HepG2 (cell line): ENCODE data around the gene DHRS1. TPM values are rescaled to one million over a fixed set of nuclear protein-coding genes. Genes with fewer than 3 reads are reported as not detected.

ENCODE experiments used
- HDAC1 ChIP-seq: sonication (generic); formaldehyde crosslinking; IDR thresholded peaks from 2 replicates; pipeline ENCODE4 v1.5.1; 2020; ENCODE audit warnings: mild to moderate bottlenecking, missing genetic modification reagents
- KIAA2018 ChIP-seq: sonication (generic); formaldehyde crosslinking; IDR thresholded peaks from 2 replicates; pipeline ENCODE4 v1.5.0; 2020; ENCODE audit warnings: mild to moderate bottlenecking, missing genetic modification reagents, borderline replicate concordance
- MLXIP ChIP-seq: sonication (generic); formaldehyde crosslinking; IDR thresholded peaks from 2 replicates; pipeline ENCODE4 v1.9.0; 2021; ENCODE audit warnings: missing genetic modification reagents, borderline replicate concordance
- MXD4 ChIP-seq: IDR thresholded peaks from 2 replicates; pipeline ENCODE4 v1.6.1; 2016; ENCODE audit warnings: mild to moderate bottlenecking, missing biosample characterization, missing genetic modification reagents
- NFKBIZ ChIP-seq: IDR thresholded peaks from 2 replicates; pipeline ENCODE4 v1.6.1; 2018; ENCODE audit warnings: missing genetic modification reagents, missing compliant biosample characterization
- NRL ChIP-seq: sonication (generic); formaldehyde crosslinking; IDR thresholded peaks from 2 replicates; pipeline ENCODE4 v1.5.0; 2020; ENCODE audit warnings: missing genetic modification reagents, mild to moderate bottlenecking, moderate library complexity, borderline replicate concordance
- POLR2AphosphoS5 ChIP-seq: IDR thresholded peaks from 2 replicates; pipeline ENCODE4 v1.6.1; 2012; ENCODE audit warnings: low read depth, low read length
- RBAK ChIP-seq: sonication (generic); formaldehyde crosslinking; IDR thresholded peaks from 2 replicates; pipeline ENCODE4 v1.5.1; 2020; ENCODE audit warnings: mild to moderate bottlenecking, missing genetic modification reagents
- SIX4 ChIP-seq: sonication (generic); formaldehyde crosslinking; IDR thresholded peaks from 2 replicates; pipeline ENCODE4 v1.4.0; 2020; ENCODE audit warnings: missing genetic modification reagents
- THAP11 ChIP-seq: IDR thresholded peaks from 2 replicates; pipeline ENCODE4 v1.6.1; 2016; ENCODE audit warnings: missing biosample characterization, missing genetic modification reagents
- ZBTB7B ChIP-seq: sonication (generic); formaldehyde crosslinking; IDR thresholded peaks from 2 replicates; pipeline ENCODE4 v1.4.0; 2020; ENCODE audit warnings: missing genetic modification reagents
- ZFP1 ChIP-seq: IDR thresholded peaks from 2 replicates; pipeline ENCODE4 v1.6.1; 2016
- polyA plus RNA-seq, 8 experiments: library from polyadenylated mRNA; depleted of rRNA in 3 of 8; stranded (reverse) in 7 of 8; unstranded in 1 of 8; fragments of >200 nt; fragmentation: Illumina TruSeq in 4 of 8; extraction: Trizol in 4 of 8; gene quantifications; 2 replicates each; pipeline versions ENCODE4 v1.2.1 to v1.2.3, GENCODE V29; 2011 to 2016; ENCODE audit warnings: low read depth in 4 of 8, missing spikeins in 1 of 8, mixed read lengths in 1 of 8; ENCODE audit not compliant: insufficient read depth in 1 of 8
- total RNA-seq, 5 experiments: library from RNA; depleted of rRNA; stranded (reverse); fragments of >200 nt; fragmentation: Illumina TruSeq; extraction: Trizol; gene quantifications; 2 replicates each; pipeline ENCODE4 v1.2.3, GENCODE V29; 2016; ENCODE audit warnings: low read depth in 1 of 5
- TF ChIP-seq, protein P1 (sequence below): sonication (generic); formaldehyde crosslinking; IDR thresholded peaks from 2 replicates; pipeline ENCODE4 v1.4.0; 2020; ENCODE audit warnings: missing genetic modification reagents, low read depth, mild to moderate bottlenecking, borderline replicate concordance
- TF ChIP-seq, protein P2 (sequence below): IDR thresholded peaks from 2 replicates; pipeline ENCODE4 v1.6.1; 2016; ENCODE audit warnings: low read depth, borderline replicate concordance
- TF ChIP-seq, protein P3 (sequence below): sonication (generic); formaldehyde crosslinking; IDR thresholded peaks from 2 replicates; pipeline ENCODE4 v1.5.1; 2020; ENCODE audit warnings: missing genetic modification reagents, mild to moderate bottlenecking, borderline replicate concordance

Gene DHRS1
- total and polyA plus RNA-seq, 2 of the 13 experiments (the other 11 are each of a cell fraction or from before 2014, with no cell fraction given), result 49.8 to 60.8 TPM

DNA sequence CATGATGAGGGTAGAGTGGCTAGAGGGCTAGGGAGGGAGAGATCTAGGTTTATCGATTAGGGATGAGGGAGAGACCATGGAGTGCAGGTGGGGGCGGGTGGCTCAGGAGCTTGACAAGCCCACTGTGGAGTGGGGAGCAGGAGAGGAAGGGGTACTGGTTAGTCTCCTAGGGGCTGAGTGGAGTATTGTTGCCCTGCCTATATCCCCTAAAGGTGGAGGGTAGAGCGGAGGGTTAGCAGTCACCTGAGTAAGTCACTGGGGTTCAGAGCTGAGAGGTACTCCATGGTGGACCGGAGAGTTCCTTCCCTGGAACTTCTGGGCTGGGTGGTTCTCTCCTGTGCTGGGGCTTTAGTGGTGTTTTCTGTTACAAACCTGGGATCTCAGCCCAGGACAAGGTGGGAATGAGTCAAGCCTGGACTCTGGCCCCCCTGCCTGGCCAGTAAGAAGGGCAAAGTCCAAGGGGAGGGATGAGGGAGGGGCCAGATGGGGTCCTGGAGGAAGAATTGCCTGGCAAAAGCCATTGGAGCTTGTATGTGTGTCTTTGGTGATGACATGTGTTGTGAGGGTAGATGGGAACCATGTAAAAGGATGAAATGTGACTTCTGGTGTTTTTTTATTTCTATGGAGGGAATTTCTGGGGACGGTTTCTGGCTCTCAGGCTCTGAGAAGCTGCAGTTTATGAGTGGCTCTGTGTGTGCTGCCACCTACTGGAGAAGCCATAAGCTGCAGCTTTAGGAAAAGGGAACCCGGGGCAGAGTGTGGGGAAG is 8.2 kb upstream of the DHRS1 start, which contains the start of gene CIDEB (continued):
- TF ChIP-seq, protein P1, sequence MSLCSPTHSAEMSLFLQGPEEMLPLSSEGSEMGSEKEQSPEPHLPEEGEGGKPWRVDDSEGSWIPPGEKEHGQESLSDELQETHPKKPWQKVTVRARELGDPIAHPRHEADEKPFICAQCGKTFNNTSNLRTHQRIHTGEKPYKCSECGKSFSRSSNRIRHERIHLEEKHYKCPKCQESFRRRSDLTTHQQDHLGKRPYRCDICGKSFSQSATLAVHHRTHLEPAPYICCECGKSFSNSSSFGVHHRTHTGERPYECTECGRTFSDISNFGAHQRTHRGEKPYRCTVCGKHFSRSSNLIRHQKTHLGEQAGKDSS (CRISPR knock-in tag), result peak; percentile 96
- TF ChIP-seq ZBTB7B (CRISPR knock-in tag), result peak; percentile 98
- TF ChIP-seq KIAA2018, result no peak; the same call in 1 of the 2 replicates
- TF ChIP-seq MLXIP, result no peak
- TF ChIP-seq MXD4, result peak; percentile 95
- peak; percentile 95 for TF ChIP-seq NFKBIZ (CRISPR knock-in tag)
- no peak for TF ChIP-seq HDAC1 (CRISPR knock-in tag)
- TF ChIP-seq, protein P2, sequence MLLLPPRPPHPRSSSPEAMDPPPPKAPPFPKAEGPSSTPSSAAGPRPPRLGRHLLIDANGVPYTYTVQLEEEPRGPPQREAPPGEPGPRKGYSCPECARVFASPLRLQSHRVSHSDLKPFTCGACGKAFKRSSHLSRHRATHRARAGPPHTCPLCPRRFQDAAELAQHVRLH, result peak; percentile 98
- no peak for TF ChIP-seq RBAK
- TF ChIP-seq, protein P3, sequence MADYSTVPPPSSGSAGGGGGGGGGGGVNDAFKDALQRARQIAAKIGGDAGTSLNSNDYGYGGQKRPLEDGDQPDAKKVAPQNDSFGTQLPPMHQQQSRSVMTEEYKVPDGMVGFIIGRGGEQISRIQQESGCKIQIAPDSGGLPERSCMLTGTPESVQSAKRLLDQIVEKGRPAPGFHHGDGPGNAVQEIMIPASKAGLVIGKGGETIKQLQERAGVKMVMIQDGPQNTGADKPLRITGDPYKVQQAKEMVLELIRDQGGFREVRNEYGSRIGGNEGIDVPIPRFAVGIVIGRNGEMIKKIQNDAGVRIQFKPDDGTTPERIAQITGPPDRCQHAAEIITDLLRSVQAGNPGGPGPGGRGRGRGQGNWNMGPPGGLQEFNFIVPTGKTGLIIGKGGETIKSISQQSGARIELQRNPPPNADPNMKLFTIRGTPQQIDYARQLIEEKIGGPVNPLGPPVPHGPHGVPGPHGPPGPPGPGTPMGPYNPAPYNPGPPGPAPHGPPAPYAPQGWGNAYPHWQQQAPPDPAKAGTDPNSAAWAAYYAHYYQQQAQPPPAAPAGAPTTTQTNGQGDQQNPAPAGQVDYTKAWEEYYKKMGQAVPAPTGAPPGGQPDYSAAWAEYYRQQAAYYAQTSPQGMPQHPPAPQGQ (CRISPR knock-in tag), result peak; percentile 12; the same call in 1 of the 2 replicates
- peak; percentile 84; the same call in 1 of the 2 replicates for TF ChIP-seq ZFP1 (CRISPR knock-in tag)
- peak; percentile 85 for TF ChIP-seq THAP11 (CRISPR knock-in tag)
- peak; percentile 78; the same call in 1 of the 2 replicates for TF ChIP-seq NRL (CRISPR knock-in tag)
- TF ChIP-seq POLR2AphosphoS5, result peak; percentile 99
- TF ChIP-seq SIX4 (CRISPR knock-in tag), result peak; percentile 43; the same call in 1 of the 2 replicates
